ENCODE data around the gene CNTN4.

CNTN4 gene

DNA sequence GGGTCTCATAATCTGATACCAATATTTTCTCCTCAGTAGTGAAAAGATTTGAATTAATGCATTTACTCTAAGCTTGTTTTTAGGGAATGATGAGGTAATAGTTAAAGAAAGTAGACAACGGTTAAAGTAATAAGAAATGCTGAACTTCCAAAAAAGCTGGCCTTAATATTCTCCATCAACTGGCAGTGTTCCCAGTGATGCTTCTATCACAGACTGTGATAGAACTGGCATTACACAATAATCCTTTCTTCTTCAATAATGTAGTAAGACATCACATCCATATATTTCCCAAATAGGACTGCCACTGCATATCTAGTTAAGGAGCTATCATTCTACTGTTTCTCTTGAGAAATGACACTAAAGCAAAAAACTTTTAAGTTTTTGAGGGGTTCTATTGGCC lies 822.8 kb downstream of the CNTN4 start:
- Histone ChIP-seq H3K9ac (no peak overlapping the region), H2AFZ (ENCODE audit: low read depth) (no peak overlapping the region), H4K20me1 (ENCODE audit: insufficient read depth) (no peaks in the 10 kb centered on the region), H3K79me2 (ENCODE audit: insufficient read depth, low read depth) (no peaks in the 10 kb centered on the region), H3K36me3 (ENCODE audit: insufficient read depth) (no peaks in the 10 kb centered on the region), H3K4me1 (ENCODE audit: low read depth, poor library complexity, severe bottlenecking) (no peaks in the 10 kb centered on the region), H3K27ac (no peak overlapping the region), H3K27me3 (ENCODE audit: insufficient read depth, low read depth) (no peaks in the 10 kb centered on the region), H3K4me2 (no peak overlapping the region), H3K4me3 (IDR thresholded peaks at IDR 0.05; ENCODE audit: insufficient read depth, low read depth, low read length) (no peak overlapping the region)
- no peak for TF ChIP-seq CTCF (conservative IDR thresholded peaks at IDR 0.05; ENCODE audit: low read depth, low read length)

GRCh38 chr3:2921903-2922302 lies 823.2 kb downstream of the CNTN4 start:
- peak; percentile 56 for TF ChIP-seq CTCF (conservative IDR thresholded peaks at IDR 0.05; ENCODE audit: low read depth, low read length)
- Histone ChIP-seq H3K27ac (no peak overlapping the region), H3K4me3 (IDR thresholded peaks at IDR 0.05; ENCODE audit: insufficient read depth, low read depth, low read length) (no peak overlapping the region), H2AFZ (ENCODE audit: low read depth) (no peak overlapping the region), H3K27me3 (ENCODE audit: insufficient read depth, low read depth) (no peaks in the 10 kb centered on the region), H3K36me3 (ENCODE audit: insufficient read depth) (no peaks in the 10 kb centered on the region), H3K4me1 (ENCODE audit: low read depth, poor library complexity, severe bottlenecking) (no peaks in the 10 kb centered on the region), H3K79me2 (ENCODE audit: insufficient read depth, low read depth) (no peaks in the 10 kb centered on the region), H3K4me2 (no peak overlapping the region), H3K9ac (no peak overlapping the region), H4K20me1 (ENCODE audit: insufficient read depth) (no peaks in the 10 kb centered on the region)

DNA sequence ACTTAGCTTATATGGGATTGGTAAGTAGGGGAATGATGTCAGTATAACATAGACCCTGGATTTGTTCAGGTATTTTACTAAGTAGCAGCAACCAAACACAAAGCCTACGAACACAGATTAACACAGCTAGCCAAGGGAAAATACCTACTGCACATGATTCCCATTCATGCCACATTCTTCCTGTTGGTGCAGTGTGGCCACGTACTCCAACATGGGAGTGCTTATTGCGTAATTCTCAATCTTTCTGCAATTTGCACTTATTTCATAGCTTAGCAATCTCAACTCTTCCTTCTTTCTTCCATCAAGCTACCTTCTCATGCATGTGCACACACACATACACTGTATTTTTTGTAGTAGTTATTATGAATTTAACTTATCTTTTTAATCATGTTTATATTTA lies 824.7 kb downstream of the CNTN4 start:
- H3K4me3 ChIP-seq (IDR thresholded peaks at IDR 0.05; ENCODE audit: insufficient read depth, low read depth, low read length) = no peak overlapping the region

DNA sequence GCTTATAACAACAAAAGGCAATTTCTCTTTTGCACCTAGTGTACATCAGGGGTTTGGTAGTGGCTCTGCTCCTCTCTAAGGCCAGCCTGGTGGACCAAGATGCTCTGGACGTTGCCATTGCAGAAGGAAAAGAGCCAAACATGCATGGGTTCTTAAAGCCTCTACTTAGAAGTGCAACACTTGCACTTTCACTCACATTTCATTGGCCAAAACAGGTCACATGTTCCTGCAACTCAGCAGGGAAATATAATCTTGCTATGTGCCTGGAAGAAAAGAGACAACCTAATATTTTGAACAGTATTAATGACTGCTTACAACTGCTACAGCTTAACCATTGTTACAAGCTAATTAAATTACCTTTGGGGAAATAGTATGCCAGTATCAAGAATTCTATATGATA lies 828.6 kb downstream of the CNTN4 start:
- no peaks in the 10 kb centered on the region for H3K36me3 ChIP-seq (ENCODE audit: insufficient read depth)
- H3K27ac ChIP-seq = no peak overlapping the region
- no peaks in the 10 kb centered on the region for H4K20me1 ChIP-seq (ENCODE audit: insufficient read depth)
- no peaks in the 10 kb centered on the region for H3K4me1 ChIP-seq (ENCODE audit: low read depth, poor library complexity, severe bottlenecking)
- H3K79me2 ChIP-seq (ENCODE audit: insufficient read depth, low read depth) = no peaks in the 10 kb centered on the region
- no peak overlapping the region for H3K4me2 ChIP-seq
- H3K4me3 ChIP-seq (IDR thresholded peaks at IDR 0.05; ENCODE audit: insufficient read depth, low read depth, low read length) = no peak overlapping the region
- no peak overlapping the region for H2AFZ ChIP-seq (ENCODE audit: low read depth)
- no peaks in the 10 kb centered on the region for H3K27me3 ChIP-seq (ENCODE audit: insufficient read depth, low read depth)
- no peak overlapping the region for H3K9ac ChIP-seq
- no peak for TF ChIP-seq CTCF (conservative IDR thresholded peaks at IDR 0.05; ENCODE audit: low read depth, low read length)

More for the DNA sequence above, 824.7 kb downstream of the CNTN4 start:
- Histone ChIP-seq H3K79me2 (ENCODE audit: insufficient read depth, low read depth) (no peaks in the 10 kb centered on the region), H3K9ac (no peak overlapping the region), H3K27me3 (ENCODE audit: insufficient read depth, low read depth) (no peaks in the 10 kb centered on the region), H2AFZ (ENCODE audit: low read depth) (no peak overlapping the region), H3K27ac (no peak overlapping the region), H4K20me1 (ENCODE audit: insufficient read depth) (no peaks in the 10 kb centered on the region), H3K36me3 (ENCODE audit: insufficient read depth) (no peaks in the 10 kb centered on the region), H3K4me2 (no peak overlapping the region), H3K4me1 (ENCODE audit: low read depth, poor library complexity, severe bottlenecking) (no peaks in the 10 kb centered on the region)
- TF ChIP-seq CTCF (conservative IDR thresholded peaks at IDR 0.05; ENCODE audit: low read depth, low read length) = no peak

Data from KMS-11 (cell line).